ENCODE measurements around the gene SLC35F4. TPM values are rescaled to one million over a fixed set of nuclear protein-coding genes. Genes with fewer than 3 reads are reported as not detected.

Gene SLC35F4
- total RNA-seq, 4 donors from 2014 or later, result not detected

DNA sequence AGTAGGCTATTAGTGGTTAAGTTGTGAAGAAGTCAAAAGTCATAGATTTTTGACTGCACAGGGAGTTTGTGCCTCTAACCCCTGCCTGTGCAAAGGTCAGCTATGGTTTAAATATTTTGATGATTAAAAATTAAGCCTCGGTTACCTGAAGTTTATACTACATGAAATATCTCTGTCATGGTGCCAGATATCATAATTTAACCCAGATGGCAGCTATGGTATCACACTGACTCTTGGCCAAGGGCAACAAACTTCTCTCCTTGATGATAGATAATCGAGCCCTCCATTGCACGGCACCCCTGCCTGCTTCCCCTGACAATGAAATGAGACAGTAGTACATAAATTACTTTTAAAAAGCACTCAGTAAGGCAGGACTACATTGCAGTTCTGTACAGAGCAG lies 80.8 kb downstream of the SLC35F4 start:
- no peak for DNase-seq (ENCODE audit: low spot score in 2 of 2)
- 41 to 54% methylated on average over 3 of the region's 3 CpGs for WGBS, 2 donors
- TF ChIP-seq, protein P1, sequence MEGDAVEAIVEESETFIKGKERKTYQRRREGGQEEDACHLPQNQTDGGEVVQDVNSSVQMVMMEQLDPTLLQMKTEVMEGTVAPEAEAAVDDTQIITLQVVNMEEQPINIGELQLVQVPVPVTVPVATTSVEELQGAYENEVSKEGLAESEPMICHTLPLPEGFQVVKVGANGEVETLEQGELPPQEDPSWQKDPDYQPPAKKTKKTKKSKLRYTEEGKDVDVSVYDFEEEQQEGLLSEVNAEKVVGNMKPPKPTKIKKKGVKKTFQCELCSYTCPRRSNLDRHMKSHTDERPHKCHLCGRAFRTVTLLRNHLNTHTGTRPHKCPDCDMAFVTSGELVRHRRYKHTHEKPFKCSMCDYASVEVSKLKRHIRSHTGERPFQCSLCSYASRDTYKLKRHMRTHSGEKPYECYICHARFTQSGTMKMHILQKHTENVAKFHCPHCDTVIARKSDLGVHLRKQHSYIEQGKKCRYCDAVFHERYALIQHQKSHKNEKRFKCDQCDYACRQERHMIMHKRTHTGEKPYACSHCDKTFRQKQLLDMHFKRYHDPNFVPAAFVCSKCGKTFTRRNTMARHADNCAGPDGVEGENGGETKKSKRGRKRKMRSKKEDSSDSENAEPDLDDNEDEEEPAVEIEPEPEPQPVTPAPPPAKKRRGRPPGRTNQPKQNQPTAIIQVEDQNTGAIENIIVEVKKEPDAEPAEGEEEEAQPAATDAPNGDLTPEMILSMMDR (IDR thresholded peaks at IDR 0.05), result no peak
- TF ChIP-seq EP300 (IDR thresholded peaks at IDR 0.05) (no peak), POLR2A (IDR thresholded peaks at IDR 0.05) (no peak)

DNA sequence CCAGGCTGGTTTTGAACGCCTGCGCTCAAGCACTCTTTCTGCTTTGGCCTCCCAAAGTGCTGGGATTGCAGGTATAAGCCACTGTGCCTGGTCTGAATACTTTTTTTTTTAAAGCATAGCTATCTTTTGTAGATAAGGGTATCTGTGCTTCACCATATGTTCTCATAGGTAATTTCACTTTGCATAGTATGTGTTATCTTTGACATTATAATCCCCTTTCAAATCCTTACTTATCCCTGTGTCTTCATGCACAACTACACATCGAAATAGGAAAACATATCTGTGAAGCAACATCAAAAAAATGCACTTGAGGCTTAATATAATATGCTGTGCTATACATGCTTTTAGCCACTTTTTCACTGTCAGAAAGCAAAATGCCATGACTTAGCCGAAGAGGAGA lies 94.1 kb downstream of the SLC35F4 start:
- DNase-seq (ENCODE audit: low spot score in 2 of 2), result no peak
- Histone ChIP-seq H3K36me3 (no peaks in the 10 kb centered on the region), H3K27ac (no peak overlapping the region), H3K27me3 (no peaks in the 10 kb centered on the region), H3K4me1 (no peaks in the 10 kb centered on the region), H3K4me3 (no peak overlapping the region), H3K9me3 (peaks cover 0 to 16% (median 0%) of the 10 kb centered on the region in 4 donors)
- WGBS, 2 donors, result 92 to 93% methylated on average over 4 of the region's 4 CpGs
- TF ChIP-seq POLR2A (IDR thresholded peaks at IDR 0.05) (no peak), EP300 (IDR thresholded peaks at IDR 0.05) (no peak)
- TF ChIP-seq, protein P1 (IDR thresholded peaks at IDR 0.05), result no peak

More for the DNA sequence above, 80.8 kb downstream of the SLC35F4 start:
- Histone ChIP-seq H3K9me3 (peaks cover 0 to 43% (median 0%) of the 10 kb centered on the region in 4 donors), H3K4me1 (no peaks in the 10 kb centered on the region), H3K36me3 (no peaks in the 10 kb centered on the region), H3K27me3 (no peaks in the 10 kb centered on the region), H3K4me3 (no peak overlapping the region), H3K27ac (no peak overlapping the region)

DNA sequence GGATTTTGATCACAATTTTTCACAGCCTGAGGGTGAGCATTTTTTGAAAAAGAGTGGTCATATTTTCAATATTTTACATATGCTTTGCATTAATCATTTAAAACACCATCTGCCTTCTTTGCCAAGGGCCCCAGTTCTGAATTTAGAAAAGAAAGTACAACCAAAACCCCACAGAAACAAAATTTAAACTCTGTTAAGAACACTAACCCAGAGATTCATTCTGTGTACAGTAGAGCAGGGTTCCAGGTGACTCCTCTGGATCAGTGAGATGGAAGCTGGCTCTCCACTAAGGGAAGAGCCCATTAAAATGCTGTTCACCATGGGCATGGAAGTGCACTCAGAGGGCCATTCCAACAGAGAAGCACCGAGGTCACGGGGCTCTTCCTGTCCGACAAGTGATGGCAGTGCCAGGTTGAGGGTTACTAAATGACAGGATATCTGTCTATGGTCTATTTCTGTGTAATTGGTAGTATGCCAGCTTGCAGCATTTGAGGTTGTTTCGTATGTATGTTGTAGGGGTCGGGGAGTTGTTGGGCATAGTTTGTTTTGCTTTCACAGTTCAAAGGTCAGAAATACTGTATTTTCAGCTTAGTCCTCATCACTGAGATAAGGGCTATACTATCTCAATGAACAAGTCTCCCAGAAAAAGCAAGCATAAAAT lies 95.9 kb downstream of the SLC35F4 start:
- no peaks in the 10 kb centered on the region for H3K36me3 ChIP-seq
- DNase-seq (ENCODE audit: low spot score in 2 of 2), result no peak
- H3K27ac ChIP-seq, result no peak overlapping the region
- no peaks in the 10 kb centered on the region for H3K4me1 ChIP-seq
- no peaks in the 10 kb centered on the region for H3K27me3 ChIP-seq
- peaks cover 0 to 7% (median 0%) of the 10 kb centered on the region in 4 donors for H3K9me3 ChIP-seq
- no peak overlapping the region for H3K4me3 ChIP-seq
- 60 to 65% methylated on average over 5 of the region's 5 CpGs for whole genome bisulfite sequencing, 2 donors
- no peak for TF ChIP-seq EP300 (IDR thresholded peaks at IDR 0.05)
- no peak for TF ChIP-seq POLR2A (IDR thresholded peaks at IDR 0.05)
- TF ChIP-seq, protein P1 (IDR thresholded peaks at IDR 0.05), result no peak

DNA sequence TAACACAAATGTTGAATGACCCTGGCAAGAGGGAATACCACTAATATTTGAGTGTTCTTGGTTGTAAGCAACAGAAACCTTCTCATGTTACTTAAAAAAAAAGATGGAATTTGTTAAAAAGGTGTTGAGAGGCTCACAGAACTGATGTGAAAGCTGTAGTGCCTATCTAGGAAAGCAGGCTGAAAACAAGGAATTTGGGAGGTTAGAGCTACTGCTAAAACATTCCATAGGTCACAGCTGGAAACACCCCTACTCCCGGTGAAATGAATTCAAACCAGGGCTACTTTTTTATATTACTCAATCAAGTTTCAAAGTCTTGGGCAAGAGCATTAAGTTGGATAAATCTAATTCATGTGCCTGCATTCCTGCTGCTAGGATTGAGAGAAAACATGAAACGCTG lies 104.1 kb downstream of the SLC35F4 start:
- Histone ChIP-seq H3K27me3 (no peaks in the 10 kb centered on the region), H3K27ac (no peak overlapping the region), H3K9me3 (no peaks in the 10 kb centered on the region), H3K4me3 (no peak overlapping the region), H3K36me3 (no peaks in the 10 kb centered on the region), H3K4me1 (no peaks in the 10 kb centered on the region)
- TF ChIP-seq, protein P1 (IDR thresholded peaks at IDR 0.05), result no peak
- no peak for TF ChIP-seq EP300 (IDR thresholded peaks at IDR 0.05)
- TF ChIP-seq POLR2A (IDR thresholded peaks at IDR 0.05), result no peak
- DNase-seq (ENCODE audit: low spot score in 2 of 2), result no peak
- 42 to 52% methylated on average over 2 of the region's 2 CpGs for WGBS, 2 donors

DNA sequence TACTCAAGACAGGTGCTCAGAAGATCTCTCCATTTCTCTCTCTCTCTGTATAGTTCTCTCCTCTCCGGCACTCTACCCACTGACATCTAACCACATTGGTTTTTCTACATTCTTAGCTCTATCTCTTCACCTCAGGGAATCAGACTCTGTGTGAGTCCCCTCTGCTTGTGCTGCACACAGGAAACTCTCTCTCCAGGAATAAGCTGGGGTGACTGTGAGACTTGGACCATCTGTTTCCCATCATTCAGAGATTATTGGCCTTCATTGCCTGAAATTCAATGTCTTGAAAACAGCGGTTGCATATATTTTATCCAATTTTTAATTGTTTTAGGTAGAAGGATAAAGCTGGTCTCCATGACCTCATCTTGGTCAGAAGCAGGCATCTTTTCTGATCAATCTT lies 105.0 kb downstream of the SLC35F4 start:
- H3K4me1 ChIP-seq, result no peaks in the 10 kb centered on the region
- no peaks in the 10 kb centered on the region for H3K36me3 ChIP-seq
- TF ChIP-seq POLR2A (IDR thresholded peaks at IDR 0.05) (no peak), EP300 (IDR thresholded peaks at IDR 0.05) (no peak)
- TF ChIP-seq, protein P1 (IDR thresholded peaks at IDR 0.05), result no peak
- H3K27ac ChIP-seq, result no peak overlapping the region
- WGBS, 2 donors, result 63 to 65% methylated on average over 2 of the region's 2 CpGs
- H3K4me3 ChIP-seq, result no peak overlapping the region
- no peaks in the 10 kb centered on the region for H3K27me3 ChIP-seq
- H3K9me3 ChIP-seq, result no peaks in the 10 kb centered on the region
- no peak for DNase-seq (ENCODE audit: low spot score in 2 of 2)
